ENCODE measurements around the gene PLEKHB2.
"Not testable (repeated sequence)": the region's sequence is repeated elsewhere in the genome, so short reads cannot be mapped to it uniquely, and the experiment has no call there.

DNA sequence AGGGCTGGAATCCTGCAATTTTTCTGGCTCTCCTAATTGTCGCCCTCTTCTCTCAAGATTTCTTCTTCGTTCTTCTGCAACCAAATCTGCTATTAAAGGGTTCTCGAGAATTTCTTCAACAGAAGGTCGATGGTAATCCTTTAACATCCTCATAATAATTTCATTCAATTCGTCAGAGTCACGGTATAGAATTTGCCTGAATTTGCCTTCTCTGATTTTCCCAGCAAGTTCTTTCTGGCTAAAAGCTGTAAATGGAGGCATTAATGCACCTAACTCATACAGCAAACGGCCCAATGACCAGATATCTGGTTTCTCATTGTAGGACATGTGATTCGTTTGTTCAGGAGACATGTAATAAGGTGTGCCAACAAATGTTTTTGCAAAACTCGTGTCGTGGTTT lies 72.9 kb downstream of the PLEKHB2 start:
- TF ChIP-seq, protein P1, sequence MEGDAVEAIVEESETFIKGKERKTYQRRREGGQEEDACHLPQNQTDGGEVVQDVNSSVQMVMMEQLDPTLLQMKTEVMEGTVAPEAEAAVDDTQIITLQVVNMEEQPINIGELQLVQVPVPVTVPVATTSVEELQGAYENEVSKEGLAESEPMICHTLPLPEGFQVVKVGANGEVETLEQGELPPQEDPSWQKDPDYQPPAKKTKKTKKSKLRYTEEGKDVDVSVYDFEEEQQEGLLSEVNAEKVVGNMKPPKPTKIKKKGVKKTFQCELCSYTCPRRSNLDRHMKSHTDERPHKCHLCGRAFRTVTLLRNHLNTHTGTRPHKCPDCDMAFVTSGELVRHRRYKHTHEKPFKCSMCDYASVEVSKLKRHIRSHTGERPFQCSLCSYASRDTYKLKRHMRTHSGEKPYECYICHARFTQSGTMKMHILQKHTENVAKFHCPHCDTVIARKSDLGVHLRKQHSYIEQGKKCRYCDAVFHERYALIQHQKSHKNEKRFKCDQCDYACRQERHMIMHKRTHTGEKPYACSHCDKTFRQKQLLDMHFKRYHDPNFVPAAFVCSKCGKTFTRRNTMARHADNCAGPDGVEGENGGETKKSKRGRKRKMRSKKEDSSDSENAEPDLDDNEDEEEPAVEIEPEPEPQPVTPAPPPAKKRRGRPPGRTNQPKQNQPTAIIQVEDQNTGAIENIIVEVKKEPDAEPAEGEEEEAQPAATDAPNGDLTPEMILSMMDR (IDR thresholded peaks at IDR 0.05), result not testable (repeated sequence)
- not testable (repeated sequence) for TF ChIP-seq POLR2A (IDR thresholded peaks at IDR 0.05)
